H9 (cell line): ENCODE results near the gene SAFB. TPM values are rescaled to one million over a fixed set of nuclear protein-coding genes. Genes with fewer than 3 reads are reported as not detected.

ENCODE experiments used
- DNase-seq: peaks from one replicate; pipeline ENCODE4 v3.0.0-alpha.2; 2017
- H2AFZ ChIP-seq: one replicate; pipeline ENCODE4 v1.6.1; 2013; ENCODE audit warnings: mild to moderate bottlenecking, low read length, control low read depth, moderate library complexity
- H2AK5ac ChIP-seq: 2 replicates; pipeline ENCODE4 v1.6.1; 2013; ENCODE audit warnings: low read length, control low read depth, mixed read lengths; ENCODE audit not compliant: insufficient read length
- H2BK120ac ChIP-seq: one replicate; pipeline ENCODE4 v1.6.1; 2013; ENCODE audit warnings: low read depth, mild to moderate bottlenecking, low read length, control low read depth, inconsistent platforms; ENCODE audit not compliant: poor library complexity, severe bottlenecking
- H2BK12ac ChIP-seq: 2 replicates; pipeline ENCODE4 v1.6.1; 2013; ENCODE audit warnings: low read length, control low read depth, mixed read lengths, low read depth; ENCODE audit not compliant: insufficient read length
- H2BK15ac ChIP-seq: 2 replicates; pipeline ENCODE4 v1.6.1; 2013; ENCODE audit warnings: low read depth, low read length, control low read depth
- H2BK20ac ChIP-seq: one replicate; pipeline ENCODE4 v1.6.1; 2013; ENCODE audit warnings: low read depth, mild to moderate bottlenecking, low read length, control low read depth, inconsistent platforms; ENCODE audit not compliant: poor library complexity, severe bottlenecking
- H2BK5ac ChIP-seq: 2 replicates; pipeline ENCODE4 v1.6.1; 2013; ENCODE audit warnings: low read length, control low read depth, mixed read lengths; ENCODE audit not compliant: insufficient read length
- H3K14ac ChIP-seq: 2 replicates; pipeline ENCODE4 v1.6.1; 2013; ENCODE audit warnings: low read length, control low read depth; ENCODE audit not compliant: insufficient read depth
- H3K18ac ChIP-seq: 2 replicates; pipeline ENCODE4 v1.6.1; 2013; ENCODE audit warnings: low read depth, mild to moderate bottlenecking, mixed read lengths, low read length, control low read depth; ENCODE audit not compliant: insufficient read length
- H3K23ac ChIP-seq: 2 replicates; pipeline ENCODE4 v1.6.1; 2013; ENCODE audit warnings: low read length, control low read depth, mixed read lengths, low read depth; ENCODE audit not compliant: insufficient read length
- H3K23me2 ChIP-seq: 2 replicates; pipeline ENCODE4 v1.6.1; 2013; ENCODE audit warnings: low read depth, mild to moderate bottlenecking, mixed read lengths, low read length, control low read depth; ENCODE audit not compliant: insufficient read length, poor library complexity, severe bottlenecking
- H3K27ac ChIP-seq: 2 replicates; pipeline ENCODE4 v1.5.1; 2013; ENCODE audit warnings: low read length, control low read depth, mixed read lengths, low read depth; ENCODE audit not compliant: insufficient read length
- H3K27me3 ChIP-seq: 2 replicates; pipeline ENCODE4 v1.6.1; 2013; ENCODE audit warnings: low read length, control low read depth, inconsistent platforms; ENCODE audit not compliant: insufficient read depth
- H3K4ac ChIP-seq: 2 replicates; pipeline ENCODE4 v1.6.1; 2013; ENCODE audit warnings: low read depth, mild to moderate bottlenecking, control low read depth, inconsistent platforms, low read length, moderate library complexity
- H3K4me1 ChIP-seq: 2 replicates; pipeline ENCODE4 v1.6.1; 2013; ENCODE audit warnings: low read length, control low read depth, inconsistent platforms; ENCODE audit not compliant: insufficient read depth
- H3K4me2 ChIP-seq: 2 replicates; pipeline ENCODE4 v1.6.1; 2013; ENCODE audit warnings: low read length, control low read depth, mixed read lengths; ENCODE audit not compliant: insufficient read length, insufficient read depth
- H3K56ac ChIP-seq: 2 replicates; pipeline ENCODE4 v1.6.1; 2013; ENCODE audit warnings: low read depth, mild to moderate bottlenecking, mixed read lengths, low read length, control low read depth; ENCODE audit not compliant: insufficient read length
- H3K79me1 ChIP-seq: 2 replicates; pipeline ENCODE4 v1.6.1; 2013; ENCODE audit warnings: low read depth, mild to moderate bottlenecking, moderate library complexity, low read length, control low read depth, inconsistent platforms; ENCODE audit not compliant: insufficient read depth, poor library complexity, severe bottlenecking
- H3K79me2 ChIP-seq: 2 replicates; pipeline ENCODE4 v1.6.1; 2013; ENCODE audit warnings: low read length, control low read depth, inconsistent platforms; ENCODE audit not compliant: insufficient read depth
- H3K9ac ChIP-seq: 2 replicates; pipeline ENCODE4 v1.6.1; 2013; ENCODE audit warnings: low read length, control low read depth, mixed read lengths; ENCODE audit not compliant: insufficient read length; ENCODE audit errors: extremely low read depth
- H3K9me3 ChIP-seq: one replicate; pipeline ENCODE4 v1.6.1; 2013; ENCODE audit warnings: low read depth, low read length, inconsistent platforms; ENCODE audit not compliant: control insufficient read depth
- H3T11ph ChIP-seq: one replicate; pipeline ENCODE4 v1.6.1; 2013; ENCODE audit warnings: mild to moderate bottlenecking, low read length, control low read depth, inconsistent platforms
- H4K20me1 ChIP-seq: one replicate; pipeline ENCODE4 v1.6.1; 2013; ENCODE audit not compliant: control insufficient read depth, insufficient read length, insufficient read depth
- H4K5ac ChIP-seq: 2 replicates; pipeline ENCODE4 v1.6.1; 2013; ENCODE audit warnings: low read depth, mild to moderate bottlenecking, mixed read lengths, low read length, control low read depth; ENCODE audit not compliant: insufficient read length
- H4K8ac ChIP-seq: replicated peaks from 2 replicates; pipeline ENCODE4 v1.6.1; 2013; ENCODE audit warnings: low read length, control low read depth, mixed read lengths, low read depth; ENCODE audit not compliant: insufficient read length
- H4K91ac ChIP-seq: 2 replicates; pipeline ENCODE4 v1.6.1; 2013; ENCODE audit warnings: low read depth, mild to moderate bottlenecking, moderate library complexity, mixed read lengths, low read length, control low read depth; ENCODE audit not compliant: insufficient read length
- H3K27ac Mint-ChIP-seq, 3 experiments: 2 replicates in 2 of 3; 3 replicates in 1 of 3; pipeline ENCODE4 v1.8.0; 2020 to 2021; ENCODE audit warnings: mixed read lengths in 3 of 3, mild to moderate bottlenecking in 1 of 3, moderate library complexity in 1 of 3
- H3K27me3 Mint-ChIP-seq: 2 replicates; pipeline ENCODE4 v1.8.0; 2021; ENCODE audit warnings: low read depth, mild to moderate bottlenecking, moderate library complexity, mixed read lengths
- H3K36me3 Mint-ChIP-seq, 3 experiments: 2 replicates in 2 of 3; 3 replicates in 1 of 3; pipeline ENCODE4 v1.8.0; 2020 to 2021; ENCODE audit warnings: low read depth in 3 of 3, mixed read lengths in 3 of 3; ENCODE audit not compliant: insufficient read depth in 1 of 3
- H3K4me1 Mint-ChIP-seq, 2 experiments: 2 replicates each; pipeline ENCODE4 v1.8.0; 2020; ENCODE audit warnings: mixed read lengths in 2 of 2
- H3K4me3 Mint-ChIP-seq, 2 experiments: 2 replicates in 1 of 2; 3 replicates in 1 of 2; pipeline ENCODE4 v1.8.0; 2020 to 2021; ENCODE audit warnings: mild to moderate bottlenecking in 2 of 2, mixed read lengths in 2 of 2, moderate library complexity in 1 of 2
- H3K9me3 Mint-ChIP-seq, 2 experiments: 2 replicates in 1 of 2; 3 replicates in 1 of 2; pipeline ENCODE4 v1.8.0; 2020; ENCODE audit warnings: mild to moderate bottlenecking in 2 of 2, mixed read lengths in 2 of 2, moderate library complexity in 1 of 2
- CTCF ChIP-seq: fragments of 200-600 bp; sonication (generic); conservative IDR thresholded peaks from 3 replicates; pipeline ENCODE4 v1.8.0; 2021; ENCODE audit warnings: antibody characterized with exemption, mild to moderate bottlenecking
- WGBS: extraction: QIAGEN DNeasy Blood & Tissue Kit; methylation state at CpG from one replicate; pipeline ENCODE4 v1.1.7; 2013; ENCODE audit warnings: missing lambda C conversion rate, low lambda C conversion rate, mixed read lengths; ENCODE audit not compliant: insufficient read length; ENCODE audit errors: extremely low coverage; 5-methylcytosine and 5-hydroxymethylcytosine counted together
- total RNA-seq: library from RNA; stranded (reverse); gene quantifications from 2 replicates; pipeline ENCODE4 v1.2.1, GENCODE V29; 2021

Gene SAFB
- total RNA-seq, 1 experiment from 2014 or later, result 110 TPM

GRCh38 chr19:5690125-5690954 is 67.5 kb downstream of the SAFB start, which contains the start of gene RPL36:
RPL36 (plus strand) TSS chr19:5690295; CDS start chr19:5690508, 213 bp downstream.
- no peak within 1 kb of the TSS for H2BK15ac ChIP-seq
- peaks cover 14% of the 10 kb centered on the region; the same call in 1 of the 2 replicates for H3K79me2 ChIP-seq
- no peaks in the 10 kb centered on the region for H4K20me1 ChIP-seq
- H3K9ac ChIP-seq, result peak within 1 kb of the TSS; percentile 98
- H3T11ph ChIP-seq, result no peak within 1 kb of the TSS
- peak within 1 kb of the TSS; percentile 98 for H3K14ac ChIP-seq
- peaks cover 5% of the 10 kb centered on the region for H3K23me2 ChIP-seq
- H3K27ac Mint-ChIP-seq, result peak within 1 kb of the TSS; percentile 96 to 99 (median 99)
- H2BK120ac ChIP-seq, result no peak within 1 kb of the TSS
- peaks cover 5 to 6% of the 10 kb centered on the region in 2 experiments; a peak in 2 of 5 replicates for H3K9me3 Mint-ChIP-seq
- no peak within 1 kb of the TSS for H4K5ac ChIP-seq
- no peak within 1 kb of the TSS for H2BK20ac ChIP-seq
- no peaks in the 10 kb centered on the region for H3K4me1 ChIP-seq
- no peak within 1 kb of the TSS for H2AK5ac ChIP-seq
- no peak within 1 kb of the TSS for H2AFZ ChIP-seq
- no peak within 1 kb of the TSS for H2BK12ac ChIP-seq
- no peaks in the 10 kb centered on the region for H3K27me3 ChIP-seq
- no peak within 1 kb of the TSS for H3K27ac ChIP-seq
- DNase-seq, result peak; percentile 98
- H3K18ac ChIP-seq, result peak within 1 kb of the TSS; percentile 90
- H3K23ac ChIP-seq, result no peak within 1 kb of the TSS
- peaks cover 4 to 15% of the 10 kb centered on the region in 2 experiments for H3K4me1 Mint-ChIP-seq
- peaks cover 9% of the 10 kb centered on the region for H3K27me3 Mint-ChIP-seq
- peak within 1 kb of the TSS; percentile 54 for H3K4me2 ChIP-seq
- H3K4me3 Mint-ChIP-seq, result peak within 1 kb of the TSS; percentile 98 to 100
- no peaks in the 10 kb centered on the region for H3K9me3 ChIP-seq
- no CpG with 5 or more reads among the region's 73 CpGs for WGBS
- H2BK5ac ChIP-seq, result peak within 1 kb of the TSS; percentile 46
- peak within 1 kb of the TSS; percentile 33 for H4K91ac ChIP-seq
- no peak within 1 kb of the TSS for H3K56ac ChIP-seq
- peaks cover 31 to 48% (median 40%) of the 10 kb centered on the region in 3 experiments for H3K36me3 Mint-ChIP-seq
- TF ChIP-seq CTCF, result peak; percentile 98
- H4K8ac ChIP-seq, result no peak within 1 kb of the TSS
- no peaks in the 10 kb centered on the region for H3K79me1 ChIP-seq
- no peak within 1 kb of the TSS for H3K4ac ChIP-seq
